Ishikawa (cell line): ENCODE measurements around the gene PLA2G6.

Source experiments
- CEBPB ChIP-seq: IDR thresholded peaks from 2 replicates; pipeline ENCODE4 v1.6.1; 2012
- CREB1 ChIP-seq: IDR thresholded peaks from 2 replicates; pipeline ENCODE4 v1.6.1; 2012; ENCODE audit warnings: low read depth
- EGR1 ChIP-seq: IDR thresholded peaks from 2 replicates; pipeline ENCODE4 v1.6.1; 2012
- EP300 ChIP-seq: IDR thresholded peaks from 2 replicates; pipeline ENCODE4 v1.6.1; 2012; ENCODE audit warnings: borderline replicate concordance
- FOXM1 ChIP-seq: IDR thresholded peaks from 2 replicates; pipeline ENCODE4 v1.6.1; 2012; ENCODE audit warnings: low read depth, borderline replicate concordance
- MAX ChIP-seq: IDR thresholded peaks from 2 replicates; pipeline ENCODE4 v1.6.1; 2012
- NFIC ChIP-seq: IDR thresholded peaks from 2 replicates; pipeline ENCODE4 v1.6.1; 2012
- RAD21 ChIP-seq: IDR thresholded peaks from 2 replicates; pipeline ENCODE4 v1.6.1; 2012; ENCODE audit warnings: low read depth
- TAF1 ChIP-seq: IDR thresholded peaks from 2 replicates; pipeline ENCODE4 v1.6.1; 2012; ENCODE audit warnings: low read depth, mild to moderate bottlenecking
- TCF12 ChIP-seq: IDR thresholded peaks from 2 replicates; pipeline ENCODE4 v1.6.1; 2012; ENCODE audit warnings: low read depth
- TEAD4 ChIP-seq: IDR thresholded peaks from 2 replicates; pipeline ENCODE4 v1.6.1; 2012
- USF1 ChIP-seq: IDR thresholded peaks from 2 replicates; pipeline ENCODE4 v1.6.1; 2012
- YY1 ChIP-seq: IDR thresholded peaks from 2 replicates; pipeline ENCODE4 v1.6.1; 2012; ENCODE audit warnings: low read depth
- ZBTB7A ChIP-seq: IDR thresholded peaks from 2 replicates; pipeline ENCODE4 v1.6.1; 2012; ENCODE audit warnings: low read depth
- TF ChIP-seq, protein P1 (sequence below): IDR thresholded peaks from 2 replicates; pipeline ENCODE4 v1.6.1; 2012; ENCODE audit warnings: low read depth, mild to moderate bottlenecking

The PLA2G6 gene

DNA sequence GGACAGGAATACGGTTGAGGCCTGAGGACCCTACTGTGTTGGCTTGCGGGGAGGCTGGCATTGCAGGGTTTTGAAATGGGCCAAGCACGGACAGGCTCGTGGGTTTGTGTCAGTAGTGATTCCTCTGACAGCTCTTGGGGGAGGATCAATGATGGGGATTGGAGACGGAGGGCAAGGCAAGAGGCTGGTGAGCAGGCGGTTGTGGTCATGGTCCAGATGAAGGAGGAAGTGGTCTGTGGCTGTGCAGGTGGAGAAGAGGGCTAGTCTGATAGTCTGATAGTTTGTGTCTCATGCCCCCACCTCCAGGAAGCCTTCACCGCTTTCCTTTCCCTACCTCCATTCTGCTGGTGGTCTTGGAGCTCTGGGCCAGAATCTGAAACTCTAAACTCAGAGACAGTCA is 23.2 kb upstream of the PLA2G6 start:
- TF ChIP-seq USF1: no peak
- TF ChIP-seq, protein P1, sequence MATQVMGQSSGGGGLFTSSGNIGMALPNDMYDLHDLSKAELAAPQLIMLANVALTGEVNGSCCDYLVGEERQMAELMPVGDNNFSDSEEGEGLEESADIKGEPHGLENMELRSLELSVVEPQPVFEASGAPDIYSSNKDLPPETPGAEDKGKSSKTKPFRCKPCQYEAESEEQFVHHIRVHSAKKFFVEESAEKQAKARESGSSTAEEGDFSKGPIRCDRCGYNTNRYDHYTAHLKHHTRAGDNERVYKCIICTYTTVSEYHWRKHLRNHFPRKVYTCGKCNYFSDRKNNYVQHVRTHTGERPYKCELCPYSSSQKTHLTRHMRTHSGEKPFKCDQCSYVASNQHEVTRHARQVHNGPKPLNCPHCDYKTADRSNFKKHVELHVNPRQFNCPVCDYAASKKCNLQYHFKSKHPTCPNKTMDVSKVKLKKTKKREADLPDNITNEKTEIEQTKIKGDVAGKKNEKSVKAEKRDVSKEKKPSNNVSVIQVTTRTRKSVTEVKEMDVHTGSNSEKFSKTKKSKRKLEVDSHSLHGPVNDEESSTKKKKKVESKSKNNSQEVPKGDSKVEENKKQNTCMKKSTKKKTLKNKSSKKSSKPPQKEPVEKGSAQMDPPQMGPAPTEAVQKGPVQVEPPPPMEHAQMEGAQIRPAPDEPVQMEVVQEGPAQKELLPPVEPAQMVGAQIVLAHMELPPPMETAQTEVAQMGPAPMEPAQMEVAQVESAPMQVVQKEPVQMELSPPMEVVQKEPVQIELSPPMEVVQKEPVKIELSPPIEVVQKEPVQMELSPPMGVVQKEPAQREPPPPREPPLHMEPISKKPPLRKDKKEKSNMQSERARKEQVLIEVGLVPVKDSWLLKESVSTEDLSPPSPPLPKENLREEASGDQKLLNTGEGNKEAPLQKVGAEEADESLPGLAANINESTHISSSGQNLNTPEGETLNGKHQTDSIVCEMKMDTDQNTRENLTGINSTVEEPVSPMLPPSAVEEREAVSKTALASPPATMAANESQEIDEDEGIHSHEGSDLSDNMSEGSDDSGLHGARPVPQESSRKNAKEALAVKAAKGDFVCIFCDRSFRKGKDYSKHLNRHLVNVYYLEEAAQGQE: no peak

DNA sequence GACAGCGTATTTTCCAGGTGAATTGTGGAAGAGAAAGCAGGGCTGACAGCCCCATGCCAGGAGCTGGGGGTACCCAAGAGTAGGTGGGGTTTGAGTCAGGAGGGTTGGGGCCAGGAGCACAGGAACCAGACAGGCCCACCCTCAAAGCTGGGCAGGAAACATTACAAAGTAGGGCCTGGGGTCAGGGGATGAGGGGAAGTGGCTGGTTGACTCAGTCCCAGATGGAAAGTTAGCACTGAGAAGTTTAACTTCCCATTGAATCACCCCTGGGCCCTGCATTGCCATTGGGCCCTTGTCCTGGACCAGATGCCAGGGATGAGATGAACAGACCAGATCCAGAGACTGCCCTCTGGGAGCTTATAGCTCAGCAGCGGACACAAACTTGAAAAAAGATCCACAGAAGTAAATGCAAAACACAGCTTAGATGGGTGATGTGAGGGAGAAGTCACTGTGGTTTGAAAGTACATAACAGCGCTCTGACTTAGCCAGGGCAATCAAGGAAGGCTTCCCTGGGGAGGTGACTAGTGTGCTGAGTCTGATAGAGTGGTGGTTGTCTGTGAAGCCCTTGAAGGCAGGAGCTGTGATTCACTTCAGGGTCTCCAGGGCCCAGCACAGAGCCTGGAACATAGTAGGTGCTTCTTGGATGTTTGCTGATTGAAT is 22.4 kb upstream of the PLA2G6 start:
- TF ChIP-seq ZBTB7A (no peak), EGR1 (no peak), TCF12 (no peak), CEBPB (no peak), MAX (no peak), EP300 (no peak), FOXM1 (no peak), CREB1 (no peak), TAF1 (no peak), NFIC (no peak), USF1 (no peak), RAD21 (no peak)
- TF ChIP-seq, protein P1: no peak

DNA sequence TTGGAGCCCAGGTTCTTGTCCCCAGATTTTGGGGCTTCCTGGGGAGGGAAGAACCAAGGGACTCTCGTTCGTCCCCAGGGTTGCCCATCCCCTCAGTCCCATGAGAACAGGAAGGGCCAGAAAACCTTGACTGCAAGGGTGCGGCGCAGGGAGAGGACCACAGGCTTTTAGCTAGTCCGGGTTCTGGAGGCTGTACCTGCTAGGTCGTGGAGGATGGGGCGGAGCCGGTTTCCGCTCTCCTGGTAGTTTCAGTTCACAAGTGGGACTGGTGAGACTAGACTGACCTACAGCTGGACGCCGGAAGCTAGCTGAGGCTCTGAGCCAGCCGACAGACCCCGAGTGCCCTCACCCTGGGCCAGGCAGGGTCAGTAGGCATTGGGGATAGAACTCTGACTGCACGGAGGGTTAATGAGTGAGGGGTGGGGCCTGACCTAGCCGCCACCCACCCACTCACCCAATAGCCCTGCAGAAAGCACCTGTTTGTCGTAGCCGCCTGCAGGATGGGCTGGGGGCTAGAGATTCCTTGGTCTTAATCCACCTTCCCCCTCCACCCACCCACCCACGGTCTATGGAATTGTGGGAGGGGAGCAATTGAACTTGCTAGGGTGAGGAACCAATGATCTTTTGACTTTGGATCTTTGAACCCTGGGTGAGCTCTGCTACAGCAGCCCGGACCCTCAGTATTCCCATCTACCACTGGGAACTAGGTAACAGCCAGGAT is 21.6 kb upstream of the PLA2G6 start:
- TF ChIP-seq TAF1 (no peak), ZBTB7A (0 out of 2 replicates have a peak, but pooled peaks have one; percentile 4)

GRCh38 chr22:38202437-38203089 is 20.9 kb upstream of the PLA2G6 start:
- 0 out of 2 replicates have a peak, but pooled peaks have one; percentile 35 for TF ChIP-seq TAF1
- TF ChIP-seq CEBPB: no peak
- TF ChIP-seq EGR1: peak; percentile 17; the same call in 1 of the 2 replicates
- no peak for TF ChIP-seq TEAD4
- TF ChIP-seq EP300: no peak
- peak; percentile 45; the same call in 1 of the 2 replicates for TF ChIP-seq MAX
- TF ChIP-seq YY1: no peak
- TF ChIP-seq NFIC: peak; percentile 58
- TF ChIP-seq CREB1: no peak
- TF ChIP-seq TCF12: no peak
- no peak for TF ChIP-seq FOXM1
- peak; percentile 90 for TF ChIP-seq USF1
- TF ChIP-seq, protein P1: no peak
- peak; percentile 42 for TF ChIP-seq ZBTB7A
- TF ChIP-seq RAD21: no peak
